DOHH2 (cell line): Measurements from ENCODE around the gene MAGEA9B.
"Not testable (repeated sequence)": the region's sequence is repeated elsewhere in the genome, so short reads cannot be mapped to it uniquely, and the experiment has no call there.

ENCODE experiments used
- H3F3A ChIP-seq: fragments of 200-600 bp; sonication (generic), shearing (Covaris generic); 2 replicates; pipeline ENCODE4 v1.6.0; 2016; ENCODE audit warnings: antibody characterized with exemption, mild to moderate bottlenecking; ENCODE audit not compliant: control insufficient read depth, insufficient read depth
- H3K27ac ChIP-seq: fragments of 200-600 bp; sonication (generic); 2 replicates; pipeline ENCODE4 v1.5.1; 2014; ENCODE audit warnings: low read depth, mild to moderate bottlenecking, low read length, moderate library complexity
- H3K27me3 ChIP-seq: fragments of 200-600 bp; sonication (generic); 2 replicates; pipeline ENCODE4 v1.6.1; 2014; ENCODE audit warnings: mild to moderate bottlenecking, low read length, mixed read lengths; ENCODE audit not compliant: control insufficient read depth
- H3K36me3 ChIP-seq: fragments of 200-600 bp; sonication (generic); 2 replicates; pipeline ENCODE4 v1.6.1; 2014; ENCODE audit warnings: mild to moderate bottlenecking, low read length, moderate library complexity, mixed read lengths; ENCODE audit not compliant: control insufficient read depth
- H3K4me1 ChIP-seq: fragments of 200-600 bp; sonication (generic); 2 replicates; pipeline ENCODE4 v1.6.1; 2014; ENCODE audit warnings: mild to moderate bottlenecking, low read length, mixed read lengths; ENCODE audit not compliant: control insufficient read depth
- H3K4me2 ChIP-seq: fragments of 200-600 bp; sonication (generic); 2 replicates; pipeline ENCODE4 v1.6.0; 2014; ENCODE audit warnings: mild to moderate bottlenecking, low read length, moderate library complexity
- H3K4me3 ChIP-seq: fragments of 200-600 bp; sonication (generic); 2 replicates; pipeline ENCODE4 v1.5.1; 2014; ENCODE audit warnings: mild to moderate bottlenecking, low read length, mixed read lengths
- H3K79me2 ChIP-seq: fragments of 200-600 bp; sonication (generic); 2 replicates; pipeline ENCODE4 v1.6.1; 2014; ENCODE audit warnings: mild to moderate bottlenecking, low read length, mixed read lengths; ENCODE audit not compliant: control insufficient read depth
- H3K9me2 ChIP-seq: fragments of 200-600 bp; sonication (generic); replicated peaks from 2 replicates; pipeline ENCODE4 v1.6.1; 2014; ENCODE audit warnings: mild to moderate bottlenecking, low read length, mixed read lengths; ENCODE audit not compliant: control insufficient read depth
- H3K9me3 ChIP-seq: fragments of 200-600 bp; sonication (generic); 2 replicates; pipeline ENCODE4 v1.6.1; 2014; ENCODE audit warnings: antibody characterized with exemption, low read length, mixed read lengths; ENCODE audit not compliant: control insufficient read depth, insufficient read depth
- H4K20me1 ChIP-seq: fragments of 200-600 bp; sonication (generic); 2 replicates; pipeline ENCODE4 v1.6.0; 2014; ENCODE audit warnings: low read depth, mild to moderate bottlenecking, antibody characterized with exemption, low read length, moderate library complexity; ENCODE audit not compliant: control insufficient read depth, insufficient read depth
- CTCF ChIP-seq: fragments of 200-600 bp; sonication (generic); IDR thresholded peaks from one replicate; pipeline ENCODE4 v1.5.1; 2014; ENCODE audit warnings: antibody characterized with exemption, mild to moderate bottlenecking, low read depth, low read length; ENCODE audit not compliant: poor library complexity, severe bottlenecking
- EZH2phosphoT487 ChIP-seq: fragments of 200-600 bp; sonication (generic); IDR thresholded peaks from 2 replicates; pipeline ENCODE4 v1.6.1; 2017; ENCODE audit warnings: borderline replicate concordance, mild to moderate bottlenecking, antibody characterized with exemption, low read length, moderate library complexity, mixed read lengths

MAGEA9B gene

GRCh38 chrX:149595214-149595613, 8.0 kb upstream of the MAGEA9B start, which contains the start of gene HSFX2:
Gene HSFX2, minus strand, starts transcription at chrX:149595314. Its CDS starts 614 bp downstream, at chrX:149594700.
- H3K4me2 ChIP-seq, H3K4me3 ChIP-seq, H3K27ac ChIP-seq: not testable (repeated sequence)

GRCh38 chrX:149590993-149591392, 3.7 kb upstream of the MAGEA9B start:
- H3K4me2 ChIP-seq, H4K20me1 ChIP-seq, H3K4me3 ChIP-seq, H3K4me1 ChIP-seq, H3K36me3 ChIP-seq, H3K27ac ChIP-seq, H3K9me3 ChIP-seq, H3K9me2 ChIP-seq, H3K79me2 ChIP-seq, H3K27me3 ChIP-seq, H3F3A ChIP-seq: not testable (repeated sequence)

More at GRCh38 chrX:149595214-149595613, 8.0 kb upstream of the MAGEA9B start, which contains the start of gene HSFX2:
- not testable (repeated sequence) for H4K20me1 ChIP-seq, H3K4me1 ChIP-seq, H3K9me2 ChIP-seq, H3K79me2 ChIP-seq, H3K36me3 ChIP-seq, H3K27me3 ChIP-seq, H3F3A ChIP-seq, H3K9me3 ChIP-seq

DNA sequence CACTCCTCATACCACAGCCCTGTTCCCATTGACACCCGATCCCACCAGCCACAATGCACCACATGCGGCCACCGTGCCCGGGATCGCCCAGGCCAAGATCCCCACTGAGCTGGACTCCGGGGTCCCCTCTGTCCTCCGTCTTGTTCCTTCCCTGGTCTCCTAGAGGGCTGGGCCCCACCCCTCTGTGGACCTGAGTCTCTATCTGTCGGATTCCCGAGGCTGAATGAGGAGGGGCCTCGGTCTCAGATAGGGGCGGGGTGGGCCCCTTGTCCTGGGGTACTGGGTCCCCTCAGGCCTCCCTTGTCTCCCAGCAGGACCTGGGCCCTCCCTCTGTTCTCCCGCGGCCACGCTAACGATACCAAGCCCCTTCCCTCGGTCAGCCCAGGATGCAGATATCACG, 1.6 kb downstream of the MAGEA9B start:
- not testable (repeated sequence) for H3K9me2 ChIP-seq, H3K79me2 ChIP-seq, H4K20me1 ChIP-seq, H3K27me3 ChIP-seq, H3K9me3 ChIP-seq, H3K4me3 ChIP-seq, H3K4me2 ChIP-seq, H3K4me1 ChIP-seq, H3K27ac ChIP-seq, H3F3A ChIP-seq, H3K36me3 ChIP-seq

GRCh38 chrX:149573456-149573855, 13.8 kb downstream of the MAGEA9B start:
- not testable (repeated sequence) for H3F3A ChIP-seq, H3K27ac ChIP-seq

DNA sequence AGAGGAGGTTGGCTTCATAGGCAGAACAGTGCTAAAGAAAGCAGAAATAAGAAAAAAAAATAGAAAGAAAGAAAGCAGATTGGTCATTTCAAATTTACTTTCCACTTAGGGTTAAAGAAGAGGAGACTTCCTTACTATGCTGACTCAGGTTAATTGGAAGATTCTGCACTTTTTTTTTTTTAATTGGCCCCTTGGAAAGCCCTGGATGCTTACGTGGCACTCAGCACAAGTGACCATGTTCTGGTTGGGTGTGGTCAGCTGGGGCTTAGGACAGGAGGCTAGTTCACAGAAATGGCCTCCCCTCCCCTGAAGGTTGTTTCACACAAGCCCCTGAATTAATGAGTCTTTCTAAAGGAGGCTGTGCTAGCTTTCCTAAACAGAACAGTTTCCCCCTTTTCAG, 14.5 kb downstream of the MAGEA9B start:
- Histone ChIP-seq H3K4me3 (no peak overlapping the region), H3K27ac (no peak overlapping the region), H3K4me2 (no peak overlapping the region), H4K20me1 (no peaks in the 10 kb centered on the region), H3K36me3 (no peaks in the 10 kb centered on the region), H3F3A (no peaks in the 10 kb centered on the region), H3K4me1 (no peaks in the 10 kb centered on the region), H3K9me3 (no peaks in the 10 kb centered on the region), H3K9me2 (no peaks in the 10 kb centered on the region), H3K27me3 (no peaks in the 10 kb centered on the region), H3K79me2 (no peaks in the 10 kb centered on the region)
- TF ChIP-seq EZH2phosphoT487 (no peak), CTCF (no peak)

More at GRCh38 chrX:149573456-149573855, 13.8 kb downstream of the MAGEA9B start:
- H3K79me2 ChIP-seq, H3K9me3 ChIP-seq, H3K4me2 ChIP-seq, H3K27me3 ChIP-seq, H4K20me1 ChIP-seq, H3K9me2 ChIP-seq, H3K36me3 ChIP-seq, H3K4me1 ChIP-seq, H3K4me3 ChIP-seq: not testable (repeated sequence)
